ENCODE results near the gene IL7R. TPM values are rescaled to one million over a fixed set of nuclear protein-coding genes. Genes with fewer than 3 reads are reported as not detected.
"Not testable (repeated sequence)": the region's sequence is repeated elsewhere in the genome, so short reads cannot be mapped to it uniquely, and the experiment has no call there.

Gene IL7R
- total RNA-seq, 4 donors from 2014 or later = 1.3 to 5.4 (median 3.8) TPM

- H3K9me3 ChIP-seq = no peaks in the 10 kb centered on the region
Observed at GRCh38 chr5:35842856-35843255, 13.8 kb upstream of the IL7R start.

GRCh38 chr5:35845508-35845907 lies 11.2 kb upstream of the IL7R start:
- H3K4me3 ChIP-seq; H3K27me3 ChIP-seq; intact Hi-C loops (cut with DNase I; ENCODE audit: low total_unique reads); H3K27ac ChIP-seq; DNase-seq; H3K4me1 ChIP-seq; H3K9me3 ChIP-seq; H3K36me3 ChIP-seq: not testable (repeated sequence)

More at GRCh38 chr5:35842856-35843255, 13.8 kb upstream of the IL7R start:
- Histone ChIP-seq H3K36me3 (no peaks in the 10 kb centered on the region), H3K4me1 (no peaks in the 10 kb centered on the region), H3K27me3 (no peaks in the 10 kb centered on the region), H3K4me3 (no peak overlapping the region), H3K27ac (no peak overlapping the region)
- TF ChIP-seq POLR2A (IDR thresholded peaks at IDR 0.05) (no peak), CTCF (IDR thresholded peaks at IDR 0.05) (no peak)
- intact Hi-C loops (cut with DNase I; ENCODE audit: low total_unique reads) = no loop called here
- DNase-seq = no peak

GRCh38 chr5:35847491-35847890 lies 9.2 kb upstream of the IL7R start:
- no peak overlapping the region for H3K4me3 ChIP-seq
- H3K9me3 ChIP-seq = no peaks in the 10 kb centered on the region
- no peaks in the 10 kb centered on the region for H3K36me3 ChIP-seq
- no peak overlapping the region for H3K27ac ChIP-seq
- no peak for DNase-seq
- H3K27me3 ChIP-seq = no peaks in the 10 kb centered on the region
- H3K4me1 ChIP-seq = no peaks in the 10 kb centered on the region
- intact Hi-C loops (cut with DNase I; ENCODE audit: low total_unique reads) = no loop called here
- TF ChIP-seq CTCF (IDR thresholded peaks at IDR 0.05) (no peak), POLR2A (IDR thresholded peaks at IDR 0.05) (no peak)

- Histone ChIP-seq H3K9me3 (no peaks in the 10 kb centered on the region), H3K36me3 (no peaks in the 10 kb centered on the region), H3K27ac (no peak overlapping the region), H3K27me3 (no peaks in the 10 kb centered on the region), H3K4me3 (no peak overlapping the region), H3K4me1 (no peaks in the 10 kb centered on the region)
- TF ChIP-seq POLR2A (IDR thresholded peaks at IDR 0.05) (no peak), CTCF (IDR thresholded peaks at IDR 0.05) (no peak)
- intact Hi-C loops (cut with DNase I; ENCODE audit: low total_unique reads) = no loop called here
- DNase-seq = no peak
Observed at GRCh38 chr5:35847961-35848360, 8.7 kb upstream of the IL7R start.

GRCh38 chr5:35849860-35850259 lies 6.8 kb upstream of the IL7R start:
- H3K27me3 ChIP-seq = no peaks in the 10 kb centered on the region

More at GRCh38 chr5:35849860-35850259, 6.8 kb upstream of the IL7R start:
- no peak for DNase-seq
- H3K9me3 ChIP-seq = no peaks in the 10 kb centered on the region
- no peak overlapping the region for H3K27ac ChIP-seq
- TF ChIP-seq CTCF (IDR thresholded peaks at IDR 0.05) (no peak), POLR2A (IDR thresholded peaks at IDR 0.05) (no peak)
- no peaks in the 10 kb centered on the region for H3K4me1 ChIP-seq
- H3K36me3 ChIP-seq = no peaks in the 10 kb centered on the region
- intact Hi-C loops (cut with DNase I; ENCODE audit: low total_unique reads) = no loop called here
- no peak overlapping the region for H3K4me3 ChIP-seq
